Cardiac fibroblast (primary cell): ENCODE measurements around the gene PGM2.

Experiments
- DNase-seq, 2 donors: peaks; one replicate each; pipeline versions ENCODE4 v3.0.0 to v3.0.0-alpha.2; 2010; ENCODE audit warnings: low read depth in 2 of 2
- H3K4me3 ChIP-seq, 2 donors: replicated peaks in 1 of 2; 1 replicate in 1 of 2; 2 replicates in 1 of 2; pipeline ENCODE4 v1.5.1; 2011; ENCODE audit warnings: low read depth in 2 of 2, low read length in 2 of 2, mild to moderate bottlenecking in 2 of 2, moderate library complexity in 1 of 2
- CTCF ChIP-seq: IDR thresholded peaks from one replicate; pipeline ENCODE4 v1.5.1; 2011; ENCODE audit warnings: low read depth, mild to moderate bottlenecking, low read length, inconsistent platforms

PGM2 gene

GRCh38 chr4:37895271-37895670, 68.8 kb downstream of the PGM2 start:
- no peak for DNase-seq
- H3K4me3 ChIP-seq, result no peak overlapping the region
- TF ChIP-seq CTCF, result no peak

GRCh38 chr4:37896206-37896860, 69.8 kb downstream of the PGM2 start:
- no peak overlapping the region for H3K4me3 ChIP-seq
- TF ChIP-seq CTCF, result no peak
- DNase-seq, result no peak

- TF ChIP-seq CTCF, result no peak
- no peak for DNase-seq
Measured at GRCh38 chr4:37902212-37902611, 75.7 kb downstream of the PGM2 start.

GRCh38 chr4:37902738-37903693, 76.5 kb downstream of the PGM2 start:
- no peak overlapping the region for H3K4me3 ChIP-seq
- no peak for TF ChIP-seq CTCF
- no peak for DNase-seq

More at GRCh38 chr4:37902212-37902611, 75.7 kb downstream of the PGM2 start:
- H3K4me3 ChIP-seq, result no peak overlapping the region

- no peak for TF ChIP-seq CTCF
- no peak overlapping the region for H3K4me3 ChIP-seq
- no peak for DNase-seq
Measured at GRCh38 chr4:37903901-37904300, 77.4 kb downstream of the PGM2 start.

- no peak for DNase-seq
- no peak for TF ChIP-seq CTCF
- H3K4me3 ChIP-seq, result no peak overlapping the region
Measured at GRCh38 chr4:37904824-37905223, 78.3 kb downstream of the PGM2 start.
